PC-9 (cell line): Measurements from ENCODE around the gene TRDN. TPM values are rescaled to one million over a fixed set of nuclear protein-coding genes. Genes with fewer than 3 reads are reported as not detected.
A peak's percentile ranks its signal among the peaks of the same experiment; 100 is the strongest.

Experiments used
- BruUV-seq: library from RNA; stranded (reverse); fragments of 400-500 nt; replicated peaks from 2 replicates; lab custom pipeline; 2021; lab: Mats Ljungman, UMichigan
- CTCF ChIA-PET: fragments of 300-600 bp; sonication (Branson Sonifier 250); formaldehyde crosslinking; loops from one replicate; lab custom pipeline; 2022; ENCODE audit warnings: antibody characterized with exemption; lab: Charles Lee
- POLR2A ChIA-PET: fragments of 300-600 bp; sonication (Branson Sonifier 250); formaldehyde crosslinking; loops from one replicate; lab custom pipeline; 2022; ENCODE audit warnings: antibody characterized with exemption; ENCODE audit not compliant: unreplicated experiment; lab: Charles Lee
- DNase-seq, 2 experiments: peaks; one replicate each; pipeline versions ENCODE4 v3.0.0 to v3.0.0-alpha.2; 2015 to 2022; ENCODE audit warnings: mixed read lengths in 1 of 2
- H2AFZ ChIP-seq: fragments of 200-600 bp; sonication (generic); 2 replicates; pipeline ENCODE4 v1.8.1; 2017; ENCODE audit warnings: antibody characterized with exemption
- H3F3A ChIP-seq: fragments of 200-600 bp; sonication (generic); 2 replicates; pipeline ENCODE4 v1.8.1; 2017; ENCODE audit warnings: antibody characterized with exemption, mild to moderate bottlenecking, low read depth; ENCODE audit not compliant: insufficient read depth
- H3K27ac ChIP-seq: fragments of 200-600 bp; sonication (generic); 2 replicates; pipeline ENCODE4 v1.6.1; 2016; ENCODE audit warnings: mixed run types
- H3K27me3 ChIP-seq: fragments of 200-600 bp; sonication (generic); 2 replicates; pipeline ENCODE4 v1.6.1; 2016; ENCODE audit warnings: low read depth, mixed run types; ENCODE audit not compliant: insufficient read depth
- H3K36me3 ChIP-seq: fragments of 200-600 bp; sonication (generic); 2 replicates; pipeline ENCODE4 v1.6.1; 2016; ENCODE audit warnings: low read depth, mixed run types
- H3K4me1 ChIP-seq: fragments of 200-600 bp; sonication (generic); replicated peaks from 2 replicates; pipeline ENCODE4 v1.6.1; 2016; ENCODE audit warnings: mixed run types; ENCODE audit not compliant: insufficient read depth
- H3K4me2 ChIP-seq: fragments of 200-600 bp; sonication (generic); 2 replicates; pipeline ENCODE4 v1.6.1; 2017; ENCODE audit warnings: mixed run types
- H3K4me3 ChIP-seq: fragments of 200-600 bp; sonication (generic); 2 replicates; pipeline ENCODE4 v1.6.1; 2016; ENCODE audit warnings: mixed run types
- H3K79me2 ChIP-seq: fragments of 200-600 bp; sonication (generic); 2 replicates; pipeline ENCODE4 v1.6.1; 2017; ENCODE audit warnings: low read depth, mixed run types
- H3K9me2 ChIP-seq: fragments of 200-600 bp; sonication (generic); 2 replicates; pipeline ENCODE4 v1.8.1; 2017; ENCODE audit warnings: mild to moderate bottlenecking; ENCODE audit not compliant: insufficient read depth
- H3K9me3 ChIP-seq: fragments of 200-600 bp; sonication (generic); 2 replicates; pipeline ENCODE4 v1.8.1; 2016; ENCODE audit warnings: low read depth; ENCODE audit not compliant: insufficient read depth
- H4K20me1 ChIP-seq: fragments of 200-600 bp; sonication (generic); 2 replicates; pipeline ENCODE4 v1.8.1; 2017; ENCODE audit not compliant: insufficient read depth
- EZH2 ChIP-seq: fragments of 200-600 bp; sonication (generic); IDR thresholded peaks from 2 replicates; pipeline ENCODE4 v1.8.0; 2017; ENCODE audit warnings: antibody characterized with exemption, low read depth
- intact Hi-C: fragments of 100-400 bp; cut with micrococcal nuclease; formaldehyde crosslinking; loops from one replicate; pipeline ENCODE4 v1.10.0; 2022; ENCODE audit not compliant: unreplicated experiment
- total RNA-seq: library from RNA; stranded (reverse); gene quantifications from 2 replicates; pipeline ENCODE4 v1.2.3, GENCODE V29; 2021
- TF ChIP-seq, protein P1 (sequence below): fragments of 200-600 bp; sonication (generic); conservative IDR thresholded peaks from 2 replicates; pipeline ENCODE4 v1.6.1; 2017; ENCODE audit warnings: mixed run types, antibody characterized with exemption, mild to moderate bottlenecking, moderate library complexity

Gene TRDN
- total RNA-seq, 1 experiment from 2014 or later, result not detected

DNA sequence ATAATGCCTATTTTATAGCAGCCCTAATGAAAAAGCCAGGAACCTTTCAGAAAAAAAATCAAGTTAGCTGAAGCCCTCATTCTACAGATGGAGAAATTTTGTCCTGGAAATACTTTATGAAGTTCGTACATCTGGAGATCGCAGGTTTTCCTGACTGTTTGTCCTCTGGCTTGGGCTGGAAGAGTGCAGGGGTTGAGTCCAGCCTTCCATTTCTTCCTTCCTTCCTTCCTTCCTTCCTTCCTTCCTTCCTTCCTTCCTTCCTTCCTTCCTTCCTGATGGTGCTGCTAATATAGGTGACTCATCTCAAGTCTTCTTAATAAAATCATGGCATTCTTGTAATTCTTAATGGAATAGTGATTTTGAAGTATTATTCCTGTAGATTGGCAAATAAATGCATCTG is 413.3 kb downstream of the TRDN start:
- TF ChIP-seq, protein P1, sequence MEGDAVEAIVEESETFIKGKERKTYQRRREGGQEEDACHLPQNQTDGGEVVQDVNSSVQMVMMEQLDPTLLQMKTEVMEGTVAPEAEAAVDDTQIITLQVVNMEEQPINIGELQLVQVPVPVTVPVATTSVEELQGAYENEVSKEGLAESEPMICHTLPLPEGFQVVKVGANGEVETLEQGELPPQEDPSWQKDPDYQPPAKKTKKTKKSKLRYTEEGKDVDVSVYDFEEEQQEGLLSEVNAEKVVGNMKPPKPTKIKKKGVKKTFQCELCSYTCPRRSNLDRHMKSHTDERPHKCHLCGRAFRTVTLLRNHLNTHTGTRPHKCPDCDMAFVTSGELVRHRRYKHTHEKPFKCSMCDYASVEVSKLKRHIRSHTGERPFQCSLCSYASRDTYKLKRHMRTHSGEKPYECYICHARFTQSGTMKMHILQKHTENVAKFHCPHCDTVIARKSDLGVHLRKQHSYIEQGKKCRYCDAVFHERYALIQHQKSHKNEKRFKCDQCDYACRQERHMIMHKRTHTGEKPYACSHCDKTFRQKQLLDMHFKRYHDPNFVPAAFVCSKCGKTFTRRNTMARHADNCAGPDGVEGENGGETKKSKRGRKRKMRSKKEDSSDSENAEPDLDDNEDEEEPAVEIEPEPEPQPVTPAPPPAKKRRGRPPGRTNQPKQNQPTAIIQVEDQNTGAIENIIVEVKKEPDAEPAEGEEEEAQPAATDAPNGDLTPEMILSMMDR, result no peak
- no peak for TF ChIP-seq EZH2
- BruUV-seq, result no TSS peak

DNA sequence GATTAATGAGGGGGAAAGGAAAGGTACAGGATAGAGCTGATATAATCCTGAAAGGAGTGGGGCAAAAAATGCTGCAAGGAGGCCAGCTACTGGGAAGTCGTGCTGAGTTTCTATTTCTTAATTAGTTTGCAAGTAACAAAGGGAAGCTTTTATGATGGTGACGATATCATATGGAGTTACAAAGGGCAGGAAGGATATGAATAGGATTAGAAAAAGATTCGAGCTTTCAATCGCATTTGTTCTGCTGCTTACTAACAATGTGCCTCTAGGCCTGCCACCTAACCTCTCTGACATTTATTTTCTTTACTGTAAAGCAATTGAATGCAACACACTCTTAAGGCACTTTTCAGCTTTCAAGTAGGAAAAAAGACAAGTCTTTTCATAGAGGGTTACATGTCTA is 421.5 kb downstream of the TRDN start:
- no TSS peak for BruUV-seq
- ChIA-PET CTCF (no interaction called here), POLR2A (no interaction called here)

More for the DNA sequence above, 413.3 kb downstream of the TRDN start:
- no peaks in the 10 kb centered on the region for H4K20me1 ChIP-seq
- H3K27me3 ChIP-seq, result no peaks in the 10 kb centered on the region
- no peak overlapping the region for H2AFZ ChIP-seq
- intact Hi-C loops, result no loop called here
- no peak for DNase-seq
- H3K4me1 ChIP-seq, result no peaks in the 10 kb centered on the region
- no peaks in the 10 kb centered on the region for H3K36me3 ChIP-seq
- no peak overlapping the region for H3K4me2 ChIP-seq
- H3F3A ChIP-seq, result no peaks in the 10 kb centered on the region
- H3K9me3 ChIP-seq, result no peaks in the 10 kb centered on the region
- CTCF ChIA-PET, result no interaction called here
- H3K79me2 ChIP-seq, result no peaks in the 10 kb centered on the region
- H3K4me3 ChIP-seq, result no peak overlapping the region
- POLR2A ChIA-PET, result no interaction called here
- peaks cover 7% of the 10 kb centered on the region; the same call in 1 of the 2 replicates for H3K9me2 ChIP-seq
- no peak overlapping the region for H3K27ac ChIP-seq

DNA sequence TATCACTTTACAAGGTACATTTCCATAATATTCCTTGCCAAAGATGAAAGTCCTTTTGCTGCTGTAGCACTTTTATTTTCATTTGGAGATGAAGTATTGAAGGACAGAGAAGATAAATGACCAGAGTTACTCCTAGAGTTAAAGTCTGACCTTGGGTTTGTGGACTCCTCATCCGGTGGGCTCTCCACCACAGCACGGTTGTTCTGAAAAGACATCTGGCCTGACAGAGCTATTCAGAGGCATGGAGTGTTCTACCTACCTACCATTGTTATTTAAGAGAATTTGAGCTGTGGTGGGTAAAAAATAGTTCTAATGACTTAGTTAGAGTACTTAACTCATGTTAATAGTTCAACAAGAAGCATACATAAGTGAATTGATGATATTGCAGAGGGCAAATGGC is 422.3 kb downstream of the TRDN start:
- Histone ChIP-seq H3K4me2 (no peak overlapping the region), H4K20me1 (no peaks in the 10 kb centered on the region), H3K79me2 (no peaks in the 10 kb centered on the region), H3K9me3 (no peaks in the 10 kb centered on the region), H3K36me3 (no peaks in the 10 kb centered on the region), H3F3A (no peaks in the 10 kb centered on the region), H3K4me1 (no peaks in the 10 kb centered on the region), H3K27ac (no peak overlapping the region), H3K27me3 (no peaks in the 10 kb centered on the region), H3K9me2 (no peaks in the 10 kb centered on the region), H3K4me3 (no peak overlapping the region), H2AFZ (no peak overlapping the region)
- ChIA-PET CTCF (no interaction called here), POLR2A (no interaction called here)
- TF ChIP-seq, protein P1, result no peak
- TF ChIP-seq EZH2, result no peak
- DNase-seq, result no peak
- no TSS peak for BruUV-seq
- intact Hi-C loops, result no loop called here

More for the DNA sequence above, 421.5 kb downstream of the TRDN start:
- Histone ChIP-seq H3K9me3 (no peaks in the 10 kb centered on the region), H3K4me3 (no peak overlapping the region), H3K4me1 (no peaks in the 10 kb centered on the region), H4K20me1 (no peaks in the 10 kb centered on the region), H3K9me2 (no peaks in the 10 kb centered on the region), H2AFZ (peak overlapping the region; percentile 11; the same call in 1 of the 2 replicates), H3K4me2 (no peak overlapping the region), H3K27me3 (no peaks in the 10 kb centered on the region), H3K36me3 (no peaks in the 10 kb centered on the region), H3K79me2 (no peaks in the 10 kb centered on the region), H3K27ac (no peak overlapping the region), H3F3A (no peaks in the 10 kb centered on the region)
- TF ChIP-seq, protein P1, result no peak
- TF ChIP-seq EZH2, result no peak
- no peak for DNase-seq
- intact Hi-C loops, result no loop called here
